UCSD-AML1 (cell line): ENCODE data around the gene CPZ.

Source experiments
- DNase-seq: peaks from one replicate; lab custom pipeline; 2025; ENCODE audit not compliant: unreplicated experiment; lab: John Stamatoyannopoulos, UW

Gene CPZ

DNA sequence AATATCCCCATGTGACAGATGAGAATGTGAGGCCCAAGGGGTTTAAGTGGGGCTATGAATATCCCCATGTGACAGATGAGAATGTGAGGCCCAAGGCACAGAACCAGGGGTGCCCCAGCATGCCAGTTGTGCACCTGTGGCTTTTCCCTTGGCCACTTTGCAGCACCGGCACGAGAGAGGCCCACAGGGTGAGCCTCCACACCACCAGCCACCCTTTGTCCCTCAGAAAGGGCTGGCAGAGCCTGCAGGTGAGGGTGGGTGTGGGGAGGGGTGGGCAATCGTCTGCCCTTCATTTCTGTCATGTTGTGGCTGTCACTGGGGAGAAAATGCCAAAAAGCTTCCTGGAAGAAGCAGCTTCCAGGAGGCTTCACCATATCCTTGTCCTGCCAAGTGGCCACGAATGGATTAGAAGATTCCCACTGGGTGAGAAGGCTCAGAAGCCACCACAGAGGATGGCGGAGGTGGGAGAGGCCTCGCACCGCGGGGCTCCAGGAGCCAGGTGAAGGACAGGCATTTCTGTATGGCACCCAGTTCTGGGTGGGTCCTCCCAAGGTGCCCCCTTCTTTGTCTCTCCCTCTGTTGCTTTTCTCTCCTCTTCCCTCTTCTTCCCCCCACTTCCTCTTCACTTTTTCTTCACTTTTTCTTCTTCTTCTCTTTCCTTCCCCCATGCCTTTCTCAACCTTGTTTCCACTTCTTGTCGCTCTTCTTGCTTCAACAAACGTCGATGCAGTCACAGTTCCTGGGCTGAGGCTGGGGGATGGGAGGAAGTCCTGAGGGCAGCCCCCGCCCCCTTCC is 12.8 kb upstream of the CPZ start:
- DNase-seq: no peak

DNA sequence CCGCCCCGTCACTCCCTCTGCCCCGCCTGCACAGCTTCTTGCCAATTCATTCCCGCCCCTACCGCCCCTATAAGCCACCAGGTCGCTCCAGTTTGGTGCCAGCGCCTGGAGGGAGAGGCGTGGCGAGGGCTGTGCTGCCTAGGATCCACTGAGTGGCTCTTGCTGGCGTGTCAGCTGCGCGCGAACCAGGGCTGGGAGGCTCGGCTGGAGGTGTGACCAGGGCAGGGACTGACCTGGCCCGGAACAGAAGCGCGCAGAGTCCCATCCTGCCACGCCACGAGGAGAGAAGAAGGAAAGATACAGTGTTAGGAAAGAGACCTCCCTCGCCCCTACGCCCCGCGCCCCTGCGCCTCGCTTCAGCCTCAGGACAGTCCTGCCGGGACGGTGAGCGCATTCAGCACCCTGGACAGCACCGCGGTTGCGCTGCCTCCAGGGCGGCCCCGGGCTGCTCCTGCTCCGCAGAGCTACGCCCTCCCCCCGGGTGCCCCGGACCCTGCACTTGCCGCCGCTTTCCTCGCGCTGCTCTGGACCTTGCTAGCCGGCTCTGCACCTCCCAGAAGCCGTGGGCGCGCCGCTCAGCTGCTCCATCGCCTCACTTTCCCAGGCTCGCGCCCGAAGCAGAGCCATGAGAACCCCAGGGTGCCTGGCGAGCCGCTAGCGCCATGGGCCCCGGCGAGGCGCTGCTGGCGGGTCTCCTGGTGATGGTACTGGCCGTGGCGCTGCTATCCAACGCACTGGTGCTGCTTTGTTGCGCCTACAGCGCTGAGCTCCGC is 12.1 kb upstream of the CPZ start, which contains the start of gene GPR78:
Gene GPR78, plus strand, starts transcription at position 72 of the 773 bp plus-strand sequence. Its CDS starts 591 bp downstream, at position 663.
- DNase-seq: peak; percentile 34

DNA sequence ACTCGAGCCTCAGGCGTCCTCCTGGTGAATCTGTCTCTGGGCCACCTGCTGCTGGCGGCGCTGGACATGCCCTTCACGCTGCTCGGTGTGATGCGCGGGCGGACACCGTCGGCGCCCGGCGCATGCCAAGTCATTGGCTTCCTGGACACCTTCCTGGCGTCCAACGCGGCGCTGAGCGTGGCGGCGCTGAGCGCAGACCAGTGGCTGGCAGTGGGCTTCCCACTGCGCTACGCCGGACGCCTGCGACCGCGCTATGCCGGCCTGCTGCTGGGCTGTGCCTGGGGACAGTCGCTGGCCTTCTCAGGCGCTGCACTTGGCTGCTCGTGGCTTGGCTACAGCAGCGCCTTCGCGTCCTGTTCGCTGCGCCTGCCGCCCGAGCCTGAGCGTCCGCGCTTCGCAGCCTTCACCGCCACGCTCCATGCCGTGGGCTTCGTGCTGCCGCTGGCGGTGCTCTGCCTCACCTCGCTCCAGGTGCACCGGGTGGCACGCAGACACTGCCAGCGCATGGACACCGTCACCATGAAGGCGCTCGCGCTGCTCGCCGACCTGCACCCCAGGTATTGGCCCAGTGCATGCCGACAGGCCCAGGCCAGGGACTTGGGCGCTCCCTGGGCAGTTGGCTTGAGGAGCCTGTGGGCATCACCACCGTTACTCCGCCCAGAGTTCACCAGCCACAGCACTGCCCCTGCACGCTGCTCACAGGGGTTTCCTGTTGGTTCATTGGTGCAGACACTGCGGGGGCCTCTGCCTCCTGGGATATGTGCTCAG is 11.3 kb upstream of the CPZ start:
- no peak for DNase-seq

DNA sequence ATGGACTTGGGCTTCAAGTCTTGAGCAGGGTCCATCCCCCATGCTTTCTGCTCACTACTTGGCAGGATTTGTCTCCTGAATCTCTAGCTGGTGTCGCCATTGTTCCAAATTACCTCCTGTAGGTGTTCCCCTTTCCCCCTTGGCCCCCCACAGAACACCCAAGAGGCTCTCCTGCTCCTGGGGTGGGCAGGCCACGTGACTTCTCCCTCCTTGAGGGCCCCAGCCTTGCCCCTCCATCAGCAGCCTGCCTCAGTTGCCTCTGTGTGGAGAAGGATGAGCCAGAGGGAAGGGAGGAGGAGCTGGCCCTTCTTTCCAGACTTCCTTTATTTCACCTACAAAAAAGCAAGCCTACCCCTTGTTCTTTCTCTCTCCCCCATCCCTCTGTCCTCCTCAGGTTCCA is 10.5 kb upstream of the CPZ start:
- DNase-seq: no peak

DNA sequence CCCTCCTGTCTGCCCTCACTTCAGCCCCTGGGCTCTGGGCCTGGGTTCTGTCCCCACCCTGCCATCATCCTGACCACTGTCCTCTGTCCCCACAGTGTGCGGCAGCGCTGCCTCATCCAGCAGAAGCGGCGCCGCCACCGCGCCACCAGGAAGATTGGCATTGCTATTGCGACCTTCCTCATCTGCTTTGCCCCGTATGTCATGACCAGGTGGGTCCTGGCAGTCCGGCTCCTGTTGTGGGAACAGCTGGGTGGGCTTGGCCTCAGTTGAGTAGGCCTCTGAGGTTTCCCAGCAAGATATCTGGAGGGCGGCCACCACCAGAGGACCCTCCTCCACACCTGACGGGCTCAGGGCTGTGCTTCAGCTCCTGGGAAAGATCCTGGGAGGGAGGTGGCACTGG is 10.1 kb upstream of the CPZ start:
- no peak for DNase-seq

DNA sequence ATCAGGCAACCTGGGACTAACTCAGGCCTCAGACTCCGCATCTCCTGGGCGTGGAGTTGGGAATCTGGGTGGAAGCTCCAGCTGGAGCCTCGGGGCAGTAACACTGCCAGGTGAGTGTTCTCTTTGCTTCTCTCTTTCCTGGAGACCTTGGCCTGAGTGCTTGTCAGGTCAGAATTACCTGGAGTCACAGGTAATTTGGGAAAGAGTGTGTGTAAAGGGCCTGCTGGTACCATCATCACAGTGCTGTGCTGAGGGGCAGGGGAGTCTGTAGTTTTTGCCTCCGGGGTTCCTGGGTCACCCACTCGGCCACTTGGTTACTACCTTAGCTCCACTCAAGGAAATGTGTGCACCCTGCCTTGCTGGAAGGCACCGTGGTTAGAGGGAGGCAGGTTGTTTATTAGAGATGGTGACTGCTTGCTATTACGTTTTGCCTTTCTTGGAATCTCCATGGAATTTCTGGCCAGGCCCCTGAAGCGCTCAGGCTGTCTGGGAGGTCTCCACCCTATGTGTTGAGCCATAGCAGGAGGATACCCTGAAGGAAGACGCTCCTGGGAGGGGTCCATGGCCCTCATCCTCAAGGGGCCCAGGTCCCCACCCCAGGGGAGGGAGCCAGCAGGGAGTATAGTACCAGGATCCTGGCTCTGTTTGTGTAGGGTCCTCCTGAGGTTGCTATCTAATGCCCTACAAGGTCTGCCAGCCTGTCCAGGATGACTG is 9.5 kb upstream of the CPZ start:
- DNase-seq: no peak

DNA sequence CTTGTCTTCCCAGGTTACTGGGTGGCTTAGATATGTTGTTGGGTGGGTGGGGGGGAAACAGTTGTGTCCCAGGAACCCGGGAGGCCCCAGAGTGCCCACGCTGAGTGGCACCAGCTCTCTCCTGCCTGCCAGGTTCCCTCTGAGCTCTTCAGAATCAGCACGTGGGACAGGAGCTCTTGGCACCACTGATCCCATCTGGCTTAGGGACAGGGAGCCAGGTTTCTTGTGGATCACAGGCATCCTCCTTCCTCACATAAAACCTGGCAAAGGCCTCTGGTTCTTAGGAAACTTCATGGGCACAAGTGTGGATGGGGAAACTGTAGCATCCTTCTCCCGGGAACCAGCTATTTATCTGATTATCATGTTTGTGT is 8.9 kb upstream of the CPZ start:
- no peak for DNase-seq

DNA sequence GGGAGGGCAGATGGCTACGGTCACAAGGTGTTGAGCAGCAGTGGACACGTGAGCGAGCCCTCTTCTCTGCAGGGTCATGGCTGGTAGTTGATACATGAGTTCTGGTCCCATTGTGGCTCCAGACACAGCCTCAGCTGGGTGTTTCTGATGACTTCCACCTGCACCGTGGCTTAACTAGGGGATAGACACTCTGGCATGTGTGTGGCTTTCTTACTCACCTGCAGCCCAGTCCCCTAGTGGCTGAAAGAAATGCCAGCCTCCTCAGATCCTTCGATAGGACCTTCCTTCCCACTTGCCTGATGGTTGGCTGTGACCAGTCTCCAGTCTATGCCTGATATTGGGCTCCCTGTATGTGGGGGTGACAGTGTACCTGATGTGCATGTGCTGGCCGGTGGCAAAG is 7.4 kb upstream of the CPZ start:
- no peak for DNase-seq

DNA sequence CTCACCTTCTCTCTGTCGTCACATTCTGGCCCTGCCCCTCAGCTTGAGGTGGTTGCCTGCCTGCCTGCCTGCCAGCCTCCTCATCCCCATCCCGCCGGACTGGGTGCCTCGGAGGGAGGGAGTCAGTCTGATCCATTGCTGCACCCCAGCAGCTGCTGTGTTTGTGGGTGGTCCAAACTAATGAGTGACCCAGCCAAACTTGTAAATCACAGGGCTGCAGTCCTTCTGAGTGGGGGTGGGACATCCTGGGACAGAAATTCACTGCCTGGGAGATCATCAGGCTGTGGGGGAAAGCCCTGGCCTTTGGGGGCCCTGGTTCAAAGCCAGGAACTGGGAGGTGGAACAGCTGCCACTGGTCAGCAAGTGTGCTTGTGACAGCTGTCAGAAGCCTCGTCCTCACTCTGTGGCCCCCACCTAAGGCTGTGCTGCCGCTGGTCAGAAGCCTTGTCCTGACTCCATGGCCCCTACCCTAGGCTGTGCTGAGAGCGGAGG is 6.8 kb upstream of the CPZ start:
- no peak for DNase-seq

DNA sequence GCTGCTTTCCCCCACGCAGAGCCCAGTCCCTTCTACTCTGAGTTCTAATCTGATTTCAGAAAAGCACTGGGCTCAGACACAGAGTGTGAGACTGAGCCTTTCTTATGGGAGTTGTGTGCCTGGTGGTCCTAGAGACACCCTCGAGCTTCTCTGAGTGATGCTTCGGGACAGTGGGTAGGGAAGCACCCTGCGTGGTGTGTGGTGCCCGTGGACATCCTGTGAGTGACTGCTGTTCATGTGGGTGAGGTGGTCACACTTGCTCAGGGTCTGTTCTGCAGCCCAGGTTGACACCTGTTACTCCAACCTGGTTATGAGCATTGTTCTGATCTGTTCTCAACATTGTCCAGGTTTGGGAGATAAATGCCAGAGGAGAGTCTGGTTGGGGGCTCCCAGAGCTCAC is 6.3 kb upstream of the CPZ start:
- no peak for DNase-seq

DNA sequence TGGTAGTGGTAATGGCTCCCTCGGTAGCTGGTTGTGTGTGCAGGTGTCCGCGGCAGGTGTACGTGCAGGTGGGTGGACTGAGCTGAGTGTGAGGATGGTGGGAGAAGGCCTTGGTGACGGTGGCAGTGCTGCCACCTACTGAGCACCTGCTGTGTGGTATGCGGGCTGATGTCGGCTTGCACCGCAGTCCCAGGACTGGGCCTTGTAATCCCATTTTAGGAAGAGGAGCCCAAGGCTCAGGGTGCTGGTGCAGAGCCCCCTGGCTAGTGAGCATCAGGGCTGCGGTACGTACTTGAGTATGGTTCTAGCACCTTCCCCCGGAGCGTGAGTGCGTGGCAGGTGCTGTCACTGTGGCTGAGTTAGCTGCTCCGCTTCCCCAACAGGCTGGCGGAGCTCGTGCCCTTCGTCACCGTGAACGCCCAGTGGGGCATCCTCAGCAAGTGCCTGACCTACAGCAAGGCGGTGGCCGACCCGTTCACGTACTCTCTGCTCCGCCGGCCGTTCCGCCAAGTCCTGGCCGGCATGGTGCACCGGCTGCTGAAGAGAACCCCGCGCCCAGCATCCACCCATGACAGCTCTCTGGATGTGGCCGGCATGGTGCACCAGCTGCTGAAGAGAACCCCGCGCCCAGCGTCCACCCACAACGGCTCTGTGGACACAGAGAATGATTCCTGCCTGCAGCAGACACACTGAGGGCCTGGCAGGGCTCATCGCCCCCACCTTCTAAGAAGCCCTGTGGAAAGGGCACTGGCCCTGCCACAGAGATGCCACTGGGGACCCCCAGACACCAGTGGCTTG is 5.7 kb upstream of the CPZ start:
- no peak for DNase-seq

DNA sequence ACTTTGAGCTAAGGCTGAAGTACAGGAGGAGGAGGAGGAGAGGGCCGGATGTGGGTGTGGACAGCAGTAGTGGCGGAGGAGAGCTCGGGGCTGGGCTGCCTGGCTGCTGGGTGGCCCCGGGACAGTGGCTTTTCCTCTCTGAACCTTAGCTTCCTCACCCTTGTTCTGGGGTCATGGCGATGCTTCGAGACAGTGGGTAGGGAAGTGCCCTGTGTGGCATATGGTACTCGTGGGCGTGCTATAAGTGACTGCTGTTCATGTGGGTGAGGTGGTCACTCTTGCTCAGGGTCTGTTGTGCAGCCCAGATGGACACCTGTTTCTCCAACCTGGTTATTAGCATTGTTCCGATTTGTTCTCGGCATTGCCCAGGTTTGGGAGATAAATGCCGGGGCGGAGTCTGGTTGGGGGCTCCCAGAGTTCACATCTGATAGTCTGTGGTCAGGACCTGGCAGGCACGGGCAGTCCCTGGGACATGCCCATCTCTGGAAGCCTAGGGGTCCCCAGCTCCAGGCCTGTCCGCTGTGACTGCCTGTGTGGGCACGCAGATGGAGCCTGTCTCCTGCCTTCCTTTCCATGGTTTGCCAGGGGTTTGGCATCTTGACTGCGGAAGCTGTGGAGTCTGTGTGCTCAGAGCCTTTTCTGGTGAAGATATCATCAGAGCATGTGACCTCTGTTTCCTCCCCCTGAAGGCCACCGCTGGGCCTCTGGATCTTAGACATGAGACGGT is 4.9 kb upstream of the CPZ start:
- no peak for DNase-seq

DNA sequence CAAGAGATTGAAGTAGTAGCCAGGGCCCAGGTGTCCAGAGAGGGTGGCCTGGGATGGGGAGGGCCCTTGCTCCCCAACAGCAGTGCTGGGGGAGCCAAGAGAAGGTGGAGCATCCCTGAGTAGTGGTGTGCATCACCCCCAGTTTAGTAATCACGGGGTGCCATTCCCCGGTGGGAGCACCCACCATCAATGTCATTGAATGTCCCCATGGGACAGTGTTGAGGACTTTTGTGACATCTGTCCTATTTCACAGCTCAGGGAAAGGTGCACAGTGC is 4.4 kb upstream of the CPZ start:
- DNase-seq: no peak

DNA sequence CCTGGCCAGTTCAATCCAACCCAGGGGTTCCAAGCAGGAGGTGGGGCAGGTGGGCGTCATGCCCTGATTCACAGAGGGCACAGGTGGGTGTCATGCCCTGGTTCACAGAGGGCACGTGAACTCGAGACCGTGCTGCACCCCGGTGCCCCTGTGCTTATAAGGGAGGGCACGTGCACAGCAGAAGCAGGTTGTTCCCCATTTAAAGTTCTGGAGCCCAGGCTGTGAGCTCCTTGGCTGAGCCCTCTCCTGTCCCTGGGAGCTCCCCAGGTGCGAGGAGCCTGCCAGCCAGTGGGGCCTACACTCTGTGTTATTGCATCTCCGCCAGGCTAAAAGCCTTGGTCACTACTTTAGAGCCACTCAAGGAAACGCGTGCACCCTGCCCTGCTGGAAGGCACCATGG is 3.2 kb upstream of the CPZ start:
- no peak for DNase-seq

DNA sequence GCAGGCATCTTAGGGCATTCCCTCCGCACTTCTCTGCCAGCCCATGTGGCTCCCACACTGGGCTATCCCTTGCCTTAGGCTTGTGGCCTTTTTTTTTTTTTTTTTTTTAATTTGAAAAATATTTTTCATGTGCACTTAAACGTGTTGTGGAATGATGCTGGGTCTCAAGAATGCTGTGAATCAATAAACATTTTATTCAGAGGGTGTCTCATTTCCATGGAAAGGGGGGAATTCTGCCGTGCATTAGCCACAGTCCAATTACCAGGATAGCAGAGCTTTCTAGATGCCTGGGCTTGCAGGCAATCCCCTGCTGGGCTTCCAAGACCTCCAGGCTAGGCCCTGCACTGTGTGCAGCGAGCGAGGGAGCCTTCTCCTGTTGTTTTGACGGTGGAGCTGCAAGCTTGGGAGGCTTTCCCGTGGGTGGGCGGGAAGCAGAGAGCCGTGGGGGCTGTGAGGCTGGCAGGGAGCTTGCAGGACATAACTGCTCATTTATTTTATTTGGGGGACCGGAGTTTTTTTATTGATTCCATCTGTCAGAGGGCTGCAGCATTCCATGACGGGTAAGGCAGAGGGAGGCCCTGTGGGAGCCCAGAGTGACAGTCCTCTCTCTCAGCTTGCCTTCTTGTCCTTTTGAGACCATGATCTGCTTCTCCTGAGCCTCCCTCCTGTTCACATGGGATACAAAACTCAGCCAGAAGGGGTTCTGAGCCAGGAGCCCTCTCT is 2.6 kb upstream of the CPZ start:
- no peak for DNase-seq

DNA sequence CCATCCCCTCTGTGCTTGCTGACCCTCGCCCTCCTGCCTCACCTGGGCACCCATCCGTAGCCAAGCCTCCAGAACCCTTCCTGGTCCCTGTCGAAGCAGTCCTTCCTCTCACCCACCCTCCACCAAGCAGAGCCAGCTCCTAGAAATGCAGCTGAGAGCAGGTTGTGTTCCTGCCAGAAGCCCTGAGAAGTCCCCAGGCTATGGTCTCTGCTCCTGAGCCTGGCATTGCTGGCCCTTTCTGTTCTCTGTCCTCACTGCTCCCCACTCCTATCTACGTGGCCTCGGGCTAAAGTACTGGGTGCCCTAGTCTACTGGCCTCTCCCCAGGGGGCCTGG is 2.1 kb upstream of the CPZ start:
- no peak for DNase-seq

DNA sequence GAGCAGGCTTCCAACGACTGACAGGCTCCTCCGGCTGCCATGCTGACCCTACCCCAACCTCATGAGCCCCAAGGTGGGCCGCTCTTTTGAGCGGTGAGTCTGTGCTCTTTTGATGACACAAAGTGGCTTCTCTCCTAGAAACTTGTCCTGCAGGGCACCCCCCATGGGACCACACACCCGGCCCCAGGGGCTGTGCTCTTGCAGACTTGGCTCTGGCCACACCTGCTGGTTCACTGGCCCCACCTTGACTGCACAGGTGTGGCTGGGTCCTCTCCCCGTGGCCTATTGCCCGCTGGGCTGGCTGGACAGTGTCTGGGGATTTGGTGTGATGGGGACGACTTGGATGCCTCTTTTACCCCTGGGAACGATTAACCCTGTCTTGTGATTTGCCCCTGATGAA is 1.5 kb upstream of the CPZ start:
- DNase-seq: no peak

DNA sequence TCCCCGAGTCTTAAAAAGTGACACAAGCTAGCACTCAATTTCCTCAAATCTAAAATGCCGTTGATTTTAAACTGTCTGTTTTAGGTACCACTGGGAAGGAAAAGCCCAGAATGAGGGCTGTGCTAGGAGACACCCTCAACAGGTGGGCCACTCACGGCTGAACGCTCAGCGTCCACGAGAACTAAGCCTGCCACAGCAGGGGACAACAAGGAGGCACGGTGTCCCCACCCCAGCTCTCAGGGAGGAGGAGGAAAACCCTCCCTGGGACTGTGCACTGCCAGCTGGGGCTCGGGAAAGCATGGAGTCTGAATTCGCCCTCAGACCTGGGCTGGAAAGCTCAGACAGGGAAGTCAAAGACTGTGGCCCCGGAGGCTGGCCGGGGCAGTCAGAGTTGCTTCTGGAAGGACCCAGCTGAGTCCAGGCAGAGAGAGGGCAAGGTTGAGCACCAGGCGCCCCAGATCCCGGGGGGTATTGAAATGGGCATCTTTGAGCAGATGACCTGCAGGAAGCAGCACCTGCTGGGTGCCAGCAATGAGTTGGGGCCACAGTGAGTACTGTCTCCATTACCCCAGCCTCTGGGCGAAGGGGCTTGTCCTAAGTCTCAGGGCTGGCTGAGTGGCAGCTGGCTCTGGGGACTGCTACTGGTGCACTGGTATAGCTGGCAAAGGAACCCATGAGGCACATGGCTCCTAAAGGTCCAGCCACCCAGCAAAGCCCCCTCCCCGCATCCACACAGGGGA is 769 bp upstream of the CPZ start:
- no peak for DNase-seq
